Ovary (tissue), 9 donors: ENCODE measurements around the gene HMGCS1. TPM values are rescaled to one million over a fixed set of nuclear protein-coding genes. Genes with fewer than 3 reads are reported as not detected.

Experiments
- DNase-seq, 5 donors: peaks; one replicate each; pipeline ENCODE4 v3.0.0-alpha.2; 2019 to 2020
- H3K27ac ChIP-seq, 2 donors: fragments of 200-600 bp; one replicate each; pipeline versions ENCODE4 v1.5.1 to v1.8.0; 2019 to 2022
- H3K27me3 ChIP-seq: fragments of 200-600 bp; one replicate; pipeline ENCODE4 v1.8.0; 2022
- H3K36me3 ChIP-seq: fragments of 200-600 bp; sonication (generic); one replicate; pipeline ENCODE4 v1.5.1; 2019
- H3K4me1 ChIP-seq: one replicate; pipeline ENCODE4 v1.8.1; 2013; ENCODE audit warnings: mild to moderate bottlenecking, moderate library complexity; ENCODE audit not compliant: insufficient read depth
- H3K4me3 ChIP-seq: fragments of 200-600 bp; sonication (generic); one replicate; pipeline ENCODE4 v1.5.1; 2017
- H3K9me3 ChIP-seq, 2 donors: fragments of 200-600 bp in 1 of 2; sonication (generic) in 1 of 2; one replicate each; pipeline versions ENCODE4 v1.5.1 to v1.8.1; 2013 to 2019; ENCODE audit warnings: mild to moderate bottlenecking in 1 of 2, moderate library complexity in 1 of 2
- EP300 ChIP-seq: sonication (generic); formaldehyde crosslinking; IDR thresholded peaks from one replicate; pipeline ENCODE4 v1.6.1; 2017; ENCODE audit warnings: antibody characterized with exemption
- POLR2A ChIP-seq: fragments of 450-650 bp; IDR thresholded peaks from one replicate; pipeline ENCODE4 v1.6.1; 2017; ENCODE audit warnings: antibody characterized with exemption, mild to moderate bottlenecking, moderate library complexity
- WGBS, 3 donors: extraction: QIAGEN DNeasy Blood & Tissue Kit in 1 of 3; methylation state at CpG; one replicate each; pipeline versions ENCODE4 v1.1.5 to v1.1.7; 2013 to 2017; 5-methylcytosine and 5-hydroxymethylcytosine counted together
- intact Hi-C, 4 donors: fragments of 100-400 bp; cut with DNase I; formaldehyde crosslinking; loops; one replicate each; pipeline versions ENCODE4 v1.11.0 to v1.15.1; 2022 to 2023
- polyA plus RNA-seq, 2 donors: library from polyadenylated mRNA; stranded (reverse); fragments of 200-250 nt in 1 of 2; fragments of 350-450 nt in 1 of 2; fragmentation: Illumina TruSeq in 1 of 2; extraction: RNeasy Lipid Tissue Mini Kit (QIAGEN cat#74804) in 1 of 2; gene quantifications; one replicate each; pipeline ENCODE4 v1.2.3, GENCODE V29; 2013 to 2014
- total RNA-seq, 7 donors: library from RNA; depleted of rRNA in 2 of 7; stranded (reverse); fragments of >200 nt in 2 of 7; fragmentation: NEBNext Ultra II Directional in 3 of 7; extraction: Animal tissue kit (Norgen Biotek cat#: 25700) in 3 of 7; gene quantifications; one replicate each; pipeline versions ENCODE4 v1.1.0 to v1.2.4, GENCODE V29; 2016 to 2023
- TF ChIP-seq, protein P1 (sequence below), 3 donors: fragments of 450-650 bp in 2 of 3; fragments of 200-600 bp in 1 of 3; IDR thresholded peaks; one replicate each; pipeline versions ENCODE4 v1.5.1 to v1.8.0; 2016 to 2022; ENCODE audit warnings: antibody characterized with exemption in 3 of 3, mild to moderate bottlenecking in 1 of 3
- donor health status: DM: no; HTN: no; CAD: no; lungs with moderate emphysema.
- donor health status: DM: no; HTN: no; CAD: no.
- donor health status: Bipolar disorder and iron deficiency.
- donor health status: DM: yes; HTN: yes; CAD: no.
- donor health status: DM: no; HTN: no; CAD: no.
- donor health status: DM: yes; HTN: yes; CAD: no.

The HMGCS1 gene
- total and polyA plus RNA-seq, 9 donors = 14.4 to 248 (median 33.6) TPM

DNA sequence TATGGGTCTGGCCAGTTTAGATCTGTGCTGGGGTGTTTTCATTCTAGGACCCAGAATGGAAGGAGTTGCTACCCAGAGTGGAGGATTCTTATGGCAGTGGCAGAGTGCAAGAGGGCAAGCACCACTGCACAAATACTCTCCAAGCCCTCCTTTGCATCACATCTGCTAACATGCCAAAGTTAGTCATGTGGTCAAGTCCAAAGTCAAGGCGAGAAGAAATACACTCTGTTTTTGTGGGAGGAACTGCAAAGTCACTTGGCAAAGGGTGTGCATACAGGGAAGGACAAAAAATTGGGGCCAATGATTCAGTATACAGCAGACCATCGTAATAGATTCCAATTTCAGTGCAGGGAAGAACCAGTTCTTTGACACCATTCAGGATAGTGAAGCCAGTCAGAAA is 43.9 kb upstream of the HMGCS1 start:
- H3K36me3 ChIP-seq = no peaks in the 10 kb centered on the region
- 46 to 53% (median 46%) methylated on average over 2 of the region's 2 CpGs for WGBS, 3 donors

GRCh38 chr5:43354774-43355173 is 41.6 kb upstream of the HMGCS1 start:
- Histone ChIP-seq H3K27ac (no peak overlapping the region), H3K4me1 (no peaks in the 10 kb centered on the region), H3K36me3 (no peaks in the 10 kb centered on the region), H3K27me3 (no peaks in the 10 kb centered on the region), H3K9me3 (no peaks in the 10 kb centered on the region), H3K4me3 (no peak overlapping the region)
- intact Hi-C loops = no loop called here
- no peak for DNase-seq
- TF ChIP-seq, protein P1, sequence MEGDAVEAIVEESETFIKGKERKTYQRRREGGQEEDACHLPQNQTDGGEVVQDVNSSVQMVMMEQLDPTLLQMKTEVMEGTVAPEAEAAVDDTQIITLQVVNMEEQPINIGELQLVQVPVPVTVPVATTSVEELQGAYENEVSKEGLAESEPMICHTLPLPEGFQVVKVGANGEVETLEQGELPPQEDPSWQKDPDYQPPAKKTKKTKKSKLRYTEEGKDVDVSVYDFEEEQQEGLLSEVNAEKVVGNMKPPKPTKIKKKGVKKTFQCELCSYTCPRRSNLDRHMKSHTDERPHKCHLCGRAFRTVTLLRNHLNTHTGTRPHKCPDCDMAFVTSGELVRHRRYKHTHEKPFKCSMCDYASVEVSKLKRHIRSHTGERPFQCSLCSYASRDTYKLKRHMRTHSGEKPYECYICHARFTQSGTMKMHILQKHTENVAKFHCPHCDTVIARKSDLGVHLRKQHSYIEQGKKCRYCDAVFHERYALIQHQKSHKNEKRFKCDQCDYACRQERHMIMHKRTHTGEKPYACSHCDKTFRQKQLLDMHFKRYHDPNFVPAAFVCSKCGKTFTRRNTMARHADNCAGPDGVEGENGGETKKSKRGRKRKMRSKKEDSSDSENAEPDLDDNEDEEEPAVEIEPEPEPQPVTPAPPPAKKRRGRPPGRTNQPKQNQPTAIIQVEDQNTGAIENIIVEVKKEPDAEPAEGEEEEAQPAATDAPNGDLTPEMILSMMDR (IDR thresholded peaks at IDR 0.05) = no peak
- no peak for TF ChIP-seq EP300
- TF ChIP-seq POLR2A = no peak
- 87 to 90% (median 88%) methylated on average over 3 of the region's 3 CpGs for WGBS, 3 donors

More for the DNA sequence above, 43.9 kb upstream of the HMGCS1 start:
- DNase-seq = no peak
- TF ChIP-seq, protein P1 (IDR thresholded peaks at IDR 0.05) = no peak
- TF ChIP-seq EP300 (no peak), POLR2A (no peak)
- no peaks in the 10 kb centered on the region for H3K27me3 ChIP-seq
- no peak overlapping the region for H3K4me3 ChIP-seq
- H3K4me1 ChIP-seq = no peaks in the 10 kb centered on the region
- intact Hi-C loops = no loop called here
- H3K27ac ChIP-seq = no peak overlapping the region
- no peaks in the 10 kb centered on the region for H3K9me3 ChIP-seq

DNA sequence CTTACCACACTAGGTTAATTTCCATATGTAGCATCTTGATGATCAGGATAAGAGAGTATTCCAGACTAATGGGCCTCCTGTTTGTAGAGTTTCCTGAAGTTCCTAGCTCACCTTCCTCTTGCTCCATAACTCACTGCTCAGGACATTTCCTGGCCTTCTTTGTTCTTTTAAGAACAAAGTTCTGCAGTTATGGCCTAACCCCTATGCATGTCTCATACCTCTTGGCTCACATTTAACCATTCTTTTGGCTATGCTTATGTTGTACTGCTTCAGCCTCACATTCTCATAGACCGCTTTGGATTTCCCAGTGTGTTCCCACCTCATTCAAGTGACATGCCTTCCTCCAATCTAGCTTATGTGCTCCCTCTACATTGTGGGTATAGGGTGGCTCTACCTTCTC is 40.5 kb upstream of the HMGCS1 start:
- Histone ChIP-seq H3K9me3 (no peaks in the 10 kb centered on the region), H3K4me3 (no peak overlapping the region), H3K27ac (no peak overlapping the region), H3K4me1 (no peaks in the 10 kb centered on the region), H3K27me3 (no peaks in the 10 kb centered on the region), H3K36me3 (no peaks in the 10 kb centered on the region)
- 84 to 95% (median 91%) methylated on average over 1 of the region's 1 CpG for WGBS, 3 donors
- intact Hi-C loops = no loop called here
- no peak for DNase-seq
- TF ChIP-seq, protein P1 (IDR thresholded peaks at IDR 0.05) = no peak
- TF ChIP-seq EP300 (no peak), POLR2A (no peak)

DNA sequence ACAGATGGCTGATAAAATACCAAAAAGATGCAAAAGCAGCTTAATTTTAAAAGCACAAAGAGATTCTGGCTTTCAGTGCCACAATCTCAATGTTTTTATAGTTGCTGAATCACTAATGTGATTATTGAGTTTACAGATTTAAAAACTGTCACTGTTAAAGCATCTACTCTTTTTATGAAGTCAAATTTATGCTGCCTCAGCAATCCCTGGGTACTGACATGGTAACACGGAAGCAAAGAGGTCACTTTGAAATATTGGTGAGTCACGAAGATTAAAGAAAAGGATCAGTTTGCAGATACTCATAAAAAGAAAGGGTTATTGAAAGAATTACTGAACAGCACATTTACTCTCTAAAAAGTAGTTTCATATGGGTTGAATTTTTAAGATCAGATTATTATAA is 39.7 kb upstream of the HMGCS1 start:
- intact Hi-C loops = no loop called here
- 59 to 78% (median 60%) methylated on average over 2 of the region's 2 CpGs for WGBS, 3 donors
- H3K27ac ChIP-seq = no peak overlapping the region

More for the DNA sequence above, 39.7 kb upstream of the HMGCS1 start:
- Histone ChIP-seq H3K36me3 (no peaks in the 10 kb centered on the region), H3K27me3 (no peaks in the 10 kb centered on the region), H3K4me3 (no peak overlapping the region), H3K4me1 (no peaks in the 10 kb centered on the region), H3K9me3 (no peaks in the 10 kb centered on the region)
- DNase-seq = no peak
- TF ChIP-seq, protein P1 (IDR thresholded peaks at IDR 0.05) = no peak
- no peak for TF ChIP-seq EP300
- TF ChIP-seq POLR2A = no peak
